Thoracic aorta (tissue), 2 donors: ENCODE results near the gene PHF21A. TPM values are rescaled to one million over a fixed set of nuclear protein-coding genes. Genes with fewer than 3 reads are reported as not detected.

Source experiments
- ATAC-seq: fragments of 150-250 bp; one replicate; pipeline ENCODE4 v1.8.0; 2017; ENCODE audit warnings: low read depth; ENCODE audit not compliant: insufficient number of reproducible peaks, low FRiP score
- DNase-seq: peaks from one replicate; pipeline ENCODE4 v3.0.0-alpha.2; 2020; ENCODE audit warnings: low spot score
- H3K27ac ChIP-seq, 2 donors: fragments of 200-600 bp; sonication (generic); 1 replicate in 1 of 2; 2 replicates in 1 of 2; pipeline ENCODE4 v1.5.1; 2016; ENCODE audit warnings: mild to moderate bottlenecking in 2 of 2, moderate library complexity in 2 of 2
- H3K27me3 ChIP-seq: fragments of 200-600 bp; sonication (generic); replicated peaks from 2 replicates; pipeline ENCODE4 v1.6.0; 2016; ENCODE audit warnings: mild to moderate bottlenecking; ENCODE audit not compliant: insufficient read depth
- H3K36me3 ChIP-seq: fragments of 200-600 bp; sonication (generic); one replicate; pipeline ENCODE4 v1.5.1; 2016
- H3K4me1 ChIP-seq, 2 donors: fragments of 200-600 bp; sonication (generic); 1 replicate in 1 of 2; 2 replicates in 1 of 2; pipeline versions ENCODE4 v1.5.1 to v1.6.0; 2016; ENCODE audit warnings: low read depth in 2 of 2, mild to moderate bottlenecking in 1 of 2; ENCODE audit not compliant: control insufficient read depth in 1 of 2
- H3K4me3 ChIP-seq: fragments of 200-600 bp; sonication (generic); 2 replicates; pipeline ENCODE4 v1.5.1; 2016; ENCODE audit warnings: mild to moderate bottlenecking
- H3K9me3 ChIP-seq: fragments of 200-600 bp; sonication (generic); 2 replicates; pipeline ENCODE4 v1.5.1; 2016
- CTCF ChIP-seq: fragments of 200-600 bp; sonication (generic); IDR thresholded peaks from one replicate; pipeline ENCODE4 v1.5.1; 2019; ENCODE audit warnings: antibody characterized with exemption
- total RNA-seq, 2 donors: library from RNA; depleted of rRNA; stranded (reverse); fragments of >200 nt; gene quantifications; one replicate each; pipeline versions ENCODE4 v1.1.0 to v1.2.3, GENCODE V29; 2016

Gene PHF21A
- total RNA-seq, 2 donors from 2014 or later: 62.3 to 104 TPM

DNA sequence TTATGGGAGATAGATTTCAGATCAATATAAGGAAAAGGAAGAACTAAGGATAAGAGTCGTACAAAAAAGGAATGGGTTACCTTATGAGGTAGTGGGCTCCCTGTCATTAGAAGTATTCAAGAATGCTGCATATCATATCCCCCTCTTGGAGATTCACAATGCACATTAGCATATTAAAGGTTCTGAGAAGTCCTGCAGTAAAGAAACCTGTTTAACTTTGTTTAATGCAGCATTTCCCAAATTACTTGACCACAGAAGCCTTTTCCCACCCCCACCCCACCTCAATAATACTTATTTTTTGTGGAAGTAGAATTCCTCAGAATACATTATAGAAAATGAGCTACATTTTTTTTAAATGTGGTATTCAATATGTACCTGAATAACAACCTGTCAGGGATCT is 30.9 kb downstream of the PHF21A start:
- ATAC-seq (no peak), DNase-seq (no peak)
- Histone ChIP-seq H3K36me3 (peaks cover under 1% of the 10 kb centered on the region), H3K4me1 (no peaks in the 10 kb centered on the region), H3K9me3 (no peaks in the 10 kb centered on the region), H3K27me3 (no peaks in the 10 kb centered on the region), H3K4me3 (no peak overlapping the region), H3K27ac (no peak overlapping the region)
- no peak for TF ChIP-seq CTCF

- ATAC-seq: no peak
- Histone ChIP-seq H3K9me3 (no peaks in the 10 kb centered on the region), H3K27ac (no peak overlapping the region), H3K4me1 (peaks cover 0 to 11% of the 10 kb centered on the region in 2 donors), H3K4me3 (no peak overlapping the region), H3K36me3 (peaks cover 7% of the 10 kb centered on the region), H3K27me3 (no peaks in the 10 kb centered on the region)
- TF ChIP-seq CTCF: no peak
- no peak for DNase-seq
Measured at GRCh38 chr11:46079662-46080061, 41.6 kb downstream of the PHF21A start.

DNA sequence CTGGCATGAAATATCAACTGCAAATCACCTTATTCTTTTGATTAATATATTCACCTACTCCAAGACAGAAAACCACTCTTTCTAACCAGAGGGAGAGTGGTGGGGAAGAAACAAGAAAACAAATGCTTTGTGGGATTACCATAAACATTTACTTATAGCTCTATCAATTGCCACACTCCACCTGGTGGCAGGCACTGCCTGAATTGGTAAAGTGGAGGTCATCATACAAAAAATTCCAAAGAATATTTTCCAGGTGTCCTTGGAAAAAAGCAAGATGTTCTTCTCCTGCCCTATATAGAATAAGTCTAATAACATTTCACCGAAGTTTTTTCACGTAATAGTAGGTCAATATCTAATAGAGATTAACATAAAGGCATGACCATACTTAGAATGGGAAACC is 45.3 kb downstream of the PHF21A start:
- peaks cover 7% of the 10 kb centered on the region for H3K36me3 ChIP-seq
- H3K27me3 ChIP-seq: no peaks in the 10 kb centered on the region
- no peaks in the 10 kb centered on the region for H3K9me3 ChIP-seq
- ATAC-seq (no peak), DNase-seq (no peak)
- H3K27ac ChIP-seq: no peak overlapping the region
- no peak for TF ChIP-seq CTCF
- H3K4me3 ChIP-seq: no peak overlapping the region
- peaks cover 0 to 11% of the 10 kb centered on the region in 2 donors for H3K4me1 ChIP-seq

GRCh38 chr11:46075168-46075567 is 46.1 kb downstream of the PHF21A start:
- Histone ChIP-seq H3K9me3 (no peaks in the 10 kb centered on the region), H3K27me3 (no peaks in the 10 kb centered on the region), H3K27ac (no peak overlapping the region), H3K4me1 (peaks cover 0 to 11% of the 10 kb centered on the region in 2 donors), H3K4me3 (no peak overlapping the region), H3K36me3 (peaks cover 7% of the 10 kb centered on the region)
- DNase-seq (no peak), ATAC-seq (no peak)
- TF ChIP-seq CTCF: no peak

- TF ChIP-seq CTCF: no peak
- ATAC-seq: no peak
Measured at GRCh38 chr11:46073632-46074031, 47.6 kb downstream of the PHF21A start.

More at GRCh38 chr11:46073632-46074031, 47.6 kb downstream of the PHF21A start:
- Histone ChIP-seq H3K4me1 (peaks cover 0 to 11% of the 10 kb centered on the region in 2 donors), H3K27me3 (no peaks in the 10 kb centered on the region), H3K27ac (no peak overlapping the region), H3K4me3 (no peak overlapping the region), H3K36me3 (peaks cover 7% of the 10 kb centered on the region), H3K9me3 (no peaks in the 10 kb centered on the region)
- no peak for DNase-seq
